ENCODE data around the gene SLC24A3. TPM values are rescaled to one million over a fixed set of nuclear protein-coding genes. Genes with fewer than 3 reads are reported as not detected.
A peak's percentile ranks its signal among the peaks of the same experiment; 100 is the strongest.

SLC24A3 gene
- total RNA-seq, 2 experiments from 2014 or later = not detected

DNA sequence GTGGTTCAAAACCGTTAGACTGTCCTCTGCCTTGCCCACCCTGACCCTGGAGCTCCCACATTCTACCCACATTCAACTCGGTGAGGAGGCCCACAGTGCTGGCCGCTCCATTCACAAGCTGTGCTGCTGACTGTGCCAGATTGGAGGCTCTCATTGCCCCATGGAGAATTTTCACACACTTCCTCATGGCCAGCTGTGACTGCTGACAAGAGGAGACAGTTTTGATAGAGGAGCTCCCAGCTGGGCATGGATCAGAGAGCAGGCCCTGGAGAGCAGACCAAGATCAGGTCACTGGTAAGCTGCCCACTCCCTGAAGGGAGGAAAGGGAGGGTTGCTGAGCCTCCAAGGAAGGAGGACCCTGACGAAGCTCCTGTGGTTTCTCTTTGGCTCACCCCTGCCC lies 299.5 kb downstream of the SLC24A3 start:
- H3K4me3 Mint-ChIP-seq = no peak overlapping the region
- no peaks in the 10 kb centered on the region for H3K27me3 Mint-ChIP-seq (ENCODE audit: low read depth)
- CTCF ChIA-PET = no interaction called here
- no peaks in the 10 kb centered on the region for H3K36me3 Mint-ChIP-seq (ENCODE audit: low read depth)
- no peak overlapping the region for H3K27ac Mint-ChIP-seq
- intact Hi-C loops (cut with micrococcal nuclease) = no loop called here
- H3K9me3 Mint-ChIP-seq = no peaks in the 10 kb centered on the region
- DNase-seq = no peak
- H3K4me1 Mint-ChIP-seq (ENCODE audit: low read depth) = no peaks in the 10 kb centered on the region

DNA sequence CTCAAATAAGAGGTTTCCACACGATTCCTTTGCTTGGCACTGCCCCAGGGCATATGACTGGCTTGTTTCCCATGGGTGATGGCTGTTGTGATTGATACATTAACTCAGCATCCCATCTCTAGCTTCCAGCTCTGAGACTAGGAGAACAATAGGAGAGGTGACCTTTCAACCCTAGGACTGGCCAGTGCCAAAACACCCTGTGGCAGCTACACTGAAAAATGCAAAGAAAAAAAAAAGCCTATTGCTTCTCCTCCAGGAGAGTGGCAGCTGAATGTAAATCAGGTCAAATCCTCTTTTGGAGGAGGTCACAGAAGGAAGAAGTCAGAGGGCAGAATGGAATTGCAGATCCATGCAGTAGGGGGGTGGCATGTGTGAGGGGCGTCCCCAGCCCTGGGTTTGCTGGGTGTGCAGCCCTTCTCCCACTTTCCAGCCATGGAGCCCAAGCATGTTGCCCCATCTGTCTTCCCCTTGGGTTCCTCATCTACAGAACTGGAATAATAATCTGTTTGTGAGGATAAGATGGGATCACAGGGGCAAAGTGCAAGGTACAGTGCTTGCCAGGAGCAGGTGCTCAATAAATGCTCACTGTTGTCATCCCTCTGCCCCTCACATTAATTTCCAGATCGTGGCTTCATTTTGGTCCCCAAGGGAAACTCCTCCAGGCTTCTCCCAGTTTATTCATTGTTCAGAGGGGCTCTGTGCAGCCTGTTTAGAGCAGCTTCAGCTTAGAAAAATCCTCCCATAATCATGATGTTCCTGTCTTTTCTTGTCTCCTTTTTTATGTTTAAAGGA lies 300.6 kb downstream of the SLC24A3 start:
- H3K27me3 Mint-ChIP-seq (ENCODE audit: low read depth) = no peaks in the 10 kb centered on the region
- H3K36me3 Mint-ChIP-seq (ENCODE audit: low read depth) = no peaks in the 10 kb centered on the region
- DNase-seq = no peak
- no peak overlapping the region for H3K4me3 Mint-ChIP-seq
- H3K9me3 Mint-ChIP-seq = no peaks in the 10 kb centered on the region
- no peak overlapping the region for H3K27ac Mint-ChIP-seq
- CTCF ChIA-PET = no interaction called here
- H3K4me1 Mint-ChIP-seq (ENCODE audit: low read depth) = no peaks in the 10 kb centered on the region
- intact Hi-C loops (cut with micrococcal nuclease) = no loop called here

- H3K9me3 Mint-ChIP-seq = no peaks in the 10 kb centered on the region
- H3K36me3 Mint-ChIP-seq (ENCODE audit: low read depth) = no peaks in the 10 kb centered on the region
- H3K27ac Mint-ChIP-seq = no peak overlapping the region
- H3K27me3 Mint-ChIP-seq (ENCODE audit: low read depth) = no peaks in the 10 kb centered on the region
- no peak overlapping the region for H3K4me3 Mint-ChIP-seq
- intact Hi-C loops (cut with micrococcal nuclease) = no loop called here
- DNase-seq = no peak
- CTCF ChIA-PET = no interaction called here
- peaks cover 3% of the 10 kb centered on the region for H3K4me1 Mint-ChIP-seq (ENCODE audit: low read depth)
Observed at GRCh38 chr20:19515074-19515473, 302.6 kb downstream of the SLC24A3 start.

- DNase-seq = no peak
- no peaks in the 10 kb centered on the region for H3K9me3 Mint-ChIP-seq
- peaks cover 16% of the 10 kb centered on the region for H3K4me1 Mint-ChIP-seq (ENCODE audit: low read depth)
- H3K4me3 Mint-ChIP-seq = no peak overlapping the region
- CTCF ChIA-PET = no interaction called here
- H3K36me3 Mint-ChIP-seq (ENCODE audit: low read depth) = no peaks in the 10 kb centered on the region
- H3K27me3 Mint-ChIP-seq (ENCODE audit: low read depth) = no peaks in the 10 kb centered on the region
- H3K27ac Mint-ChIP-seq = no peak overlapping the region
- intact Hi-C loops (cut with micrococcal nuclease) = no loop called here
Observed at GRCh38 chr20:19519466-19519865, 307.0 kb downstream of the SLC24A3 start.

GRCh38 chr20:19520261-19520660 lies 307.8 kb downstream of the SLC24A3 start:
- no peak overlapping the region for H3K27ac Mint-ChIP-seq
- CTCF ChIA-PET = no interaction called here
- H3K4me3 Mint-ChIP-seq = no peak overlapping the region
- intact Hi-C loops (cut with micrococcal nuclease) = no loop called here
- H3K27me3 Mint-ChIP-seq (ENCODE audit: low read depth) = no peaks in the 10 kb centered on the region
- no peaks in the 10 kb centered on the region for H3K36me3 Mint-ChIP-seq (ENCODE audit: low read depth)
- H3K4me1 Mint-ChIP-seq (ENCODE audit: low read depth) = peaks cover 16% of the 10 kb centered on the region
- DNase-seq = no peak
- no peaks in the 10 kb centered on the region for H3K9me3 Mint-ChIP-seq

DNA sequence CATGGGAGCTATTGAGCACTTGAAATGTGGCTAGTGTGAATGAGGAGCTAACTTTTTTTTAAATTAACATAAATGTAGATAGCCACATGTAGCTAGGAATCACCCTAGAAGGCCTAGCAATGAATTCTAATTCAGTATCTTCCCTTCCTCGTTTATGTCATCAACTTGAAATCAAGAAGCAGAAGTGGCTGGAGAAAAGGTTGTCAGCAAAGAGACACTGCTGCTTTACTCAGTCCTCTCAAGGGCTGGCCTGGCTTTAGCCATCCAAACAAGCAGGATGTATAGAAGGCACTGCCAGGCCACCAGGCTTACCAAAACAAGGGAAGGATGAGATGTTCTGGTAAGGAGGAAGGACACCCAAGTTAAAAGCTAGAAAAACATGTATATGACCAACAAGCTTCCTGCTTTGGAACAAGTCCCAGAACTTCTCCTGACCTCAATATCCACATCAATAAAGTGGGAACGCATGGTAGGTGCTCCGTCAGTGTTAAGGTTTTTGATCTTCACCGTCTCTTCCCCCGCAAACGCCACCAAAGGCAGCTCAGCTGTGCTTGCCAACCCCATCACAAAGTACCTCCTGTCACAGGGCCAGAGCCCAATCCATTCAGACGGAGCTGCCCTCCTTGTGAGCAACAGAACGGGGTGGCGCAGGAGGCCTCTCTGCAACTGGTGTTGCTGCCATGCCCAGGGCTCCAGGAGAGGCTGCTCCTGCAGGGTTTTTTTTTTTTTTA lies 309.8 kb downstream of the SLC24A3 start:
- H3K27ac Mint-ChIP-seq = no peak overlapping the region
- peaks cover 16% of the 10 kb centered on the region for H3K4me1 Mint-ChIP-seq (ENCODE audit: low read depth)
- H3K27me3 Mint-ChIP-seq (ENCODE audit: low read depth) = no peaks in the 10 kb centered on the region
- no peak overlapping the region for H3K4me3 Mint-ChIP-seq
- intact Hi-C loops (cut with micrococcal nuclease) = no loop called here
- no peaks in the 10 kb centered on the region for H3K9me3 Mint-ChIP-seq
- H3K36me3 Mint-ChIP-seq (ENCODE audit: low read depth) = no peaks in the 10 kb centered on the region
- DNase-seq = peak; percentile 9
- CTCF ChIA-PET = no interaction called here

- no peak overlapping the region for H3K4me3 Mint-ChIP-seq
- CTCF ChIA-PET = no interaction called here
- intact Hi-C loops (cut with micrococcal nuclease) = no loop called here
- H3K4me1 Mint-ChIP-seq (ENCODE audit: low read depth) = peaks cover 16% of the 10 kb centered on the region
- H3K9me3 Mint-ChIP-seq = no peaks in the 10 kb centered on the region
- DNase-seq = no peak
- H3K27me3 Mint-ChIP-seq (ENCODE audit: low read depth) = no peaks in the 10 kb centered on the region
- no peaks in the 10 kb centered on the region for H3K36me3 Mint-ChIP-seq (ENCODE audit: low read depth)
- H3K27ac Mint-ChIP-seq = no peak overlapping the region
Observed at GRCh38 chr20:19522836-19523590, 310.6 kb downstream of the SLC24A3 start.

- H3K4me1 Mint-ChIP-seq (ENCODE audit: low read depth) = peaks cover 13% of the 10 kb centered on the region
- H3K9me3 Mint-ChIP-seq = no peaks in the 10 kb centered on the region
- no peaks in the 10 kb centered on the region for H3K36me3 Mint-ChIP-seq (ENCODE audit: low read depth)
- H3K4me3 Mint-ChIP-seq = no peak overlapping the region
- H3K27ac Mint-ChIP-seq = no peak overlapping the region
- CTCF ChIA-PET = no interaction called here
- no peaks in the 10 kb centered on the region for H3K27me3 Mint-ChIP-seq (ENCODE audit: low read depth)
- no peak for DNase-seq
- intact Hi-C loops (cut with micrococcal nuclease) = no loop called here
Observed at GRCh38 chr20:19524691-19525090, 312.2 kb downstream of the SLC24A3 start.

DNA sequence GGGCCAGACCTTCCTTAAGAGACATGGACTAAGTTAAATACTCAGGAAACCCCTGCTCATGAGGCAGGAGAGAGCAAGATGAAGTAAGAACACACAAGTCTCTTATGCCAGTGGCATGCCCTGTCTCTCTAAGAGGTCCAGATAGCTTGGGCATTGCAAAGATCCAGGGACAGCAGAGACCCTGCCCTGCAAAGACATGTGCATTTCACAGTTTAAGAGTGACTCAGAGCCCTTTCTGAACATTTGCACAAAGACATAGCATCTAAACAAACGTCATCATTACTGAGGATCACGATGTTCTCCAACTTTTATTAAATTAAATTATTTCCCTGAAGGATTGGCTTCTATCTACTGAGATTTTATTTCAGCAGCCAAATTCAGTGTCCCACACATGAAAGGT lies 315.1 kb downstream of the SLC24A3 start:
- Mint-ChIP-seq H3K4me3 (no peak overlapping the region), H3K27me3 (ENCODE audit: low read depth) (no peaks in the 10 kb centered on the region), H3K4me1 (ENCODE audit: low read depth) (peaks cover under 1% of the 10 kb centered on the region), H3K9me3 (no peaks in the 10 kb centered on the region), H3K27ac (no peak overlapping the region), H3K36me3 (ENCODE audit: low read depth) (no peaks in the 10 kb centered on the region)
- intact Hi-C loops (cut with micrococcal nuclease) = no loop called here
- no peak for DNase-seq
- CTCF ChIA-PET = no interaction called here

DNA sequence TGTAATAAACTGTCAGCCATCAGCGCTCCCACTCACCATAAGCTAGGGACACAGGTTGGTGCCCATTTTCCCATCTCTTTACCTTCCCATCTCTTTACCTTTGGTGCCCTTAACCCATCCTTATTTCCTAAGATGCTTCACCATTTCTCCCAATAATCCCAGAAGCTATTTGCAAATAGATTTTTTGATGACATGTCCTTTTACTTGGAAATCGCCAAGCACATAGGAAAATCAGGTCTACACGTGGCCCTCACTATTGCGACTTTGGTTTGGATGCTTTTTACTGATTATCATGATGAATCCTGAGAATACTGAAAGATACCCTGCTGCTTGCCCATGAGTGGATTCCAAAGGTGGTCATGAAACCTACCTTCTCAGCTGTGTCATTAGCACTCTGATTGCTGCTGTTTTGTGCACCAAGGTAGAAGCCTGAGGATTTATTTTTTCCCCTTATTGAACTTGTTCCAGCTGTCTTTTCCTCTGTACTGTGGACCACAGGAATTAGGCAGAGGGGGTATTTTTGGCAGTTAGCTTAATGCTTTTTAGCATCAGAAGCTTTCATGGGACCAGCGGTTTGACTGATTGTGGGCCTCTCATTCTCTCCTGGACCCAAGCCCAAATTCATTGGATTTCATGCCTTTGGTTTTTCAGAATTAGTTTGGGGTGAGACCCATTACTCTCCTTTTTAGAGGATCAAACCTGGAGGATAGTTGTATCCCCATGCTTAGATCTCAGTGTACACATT lies 316.0 kb downstream of the SLC24A3 start:
- Mint-ChIP-seq H3K9me3 (no peaks in the 10 kb centered on the region), H3K27ac (no peak overlapping the region), H3K4me1 (ENCODE audit: low read depth) (no peaks in the 10 kb centered on the region), H3K4me3 (no peak overlapping the region), H3K27me3 (ENCODE audit: low read depth) (no peaks in the 10 kb centered on the region), H3K36me3 (ENCODE audit: low read depth) (no peaks in the 10 kb centered on the region)
- no peak for DNase-seq
- CTCF ChIA-PET = no interaction called here
- intact Hi-C loops (cut with micrococcal nuclease) = no loop called here

DNA sequence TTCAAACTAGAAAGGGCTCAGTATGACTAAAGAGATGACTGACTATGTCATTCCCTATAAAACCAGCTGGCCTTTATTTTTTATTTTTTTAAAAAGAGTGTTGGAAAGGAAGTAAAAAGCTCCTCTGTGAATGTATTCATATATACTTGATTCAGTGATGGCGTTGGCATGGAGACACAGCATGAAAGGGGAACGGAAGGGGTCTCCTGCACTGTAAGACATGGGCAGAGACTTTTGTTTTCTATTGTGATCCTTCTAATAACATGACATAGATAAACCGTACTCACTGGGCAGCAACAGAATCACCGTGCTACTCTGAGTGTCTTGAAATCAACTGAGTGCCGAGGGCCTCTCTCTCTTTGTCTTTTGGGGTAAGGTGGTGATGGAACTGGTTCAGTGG lies 317.6 kb downstream of the SLC24A3 start:
- H3K27ac Mint-ChIP-seq = no peak overlapping the region
- CTCF ChIA-PET = no interaction called here
- no peaks in the 10 kb centered on the region for H3K27me3 Mint-ChIP-seq (ENCODE audit: low read depth)
- H3K4me3 Mint-ChIP-seq = no peak overlapping the region
- H3K4me1 Mint-ChIP-seq (ENCODE audit: low read depth) = no peaks in the 10 kb centered on the region
- H3K36me3 Mint-ChIP-seq (ENCODE audit: low read depth) = no peaks in the 10 kb centered on the region
- DNase-seq = no peak
- intact Hi-C loops (cut with micrococcal nuclease) = no loop called here
- no peaks in the 10 kb centered on the region for H3K9me3 Mint-ChIP-seq

DNA sequence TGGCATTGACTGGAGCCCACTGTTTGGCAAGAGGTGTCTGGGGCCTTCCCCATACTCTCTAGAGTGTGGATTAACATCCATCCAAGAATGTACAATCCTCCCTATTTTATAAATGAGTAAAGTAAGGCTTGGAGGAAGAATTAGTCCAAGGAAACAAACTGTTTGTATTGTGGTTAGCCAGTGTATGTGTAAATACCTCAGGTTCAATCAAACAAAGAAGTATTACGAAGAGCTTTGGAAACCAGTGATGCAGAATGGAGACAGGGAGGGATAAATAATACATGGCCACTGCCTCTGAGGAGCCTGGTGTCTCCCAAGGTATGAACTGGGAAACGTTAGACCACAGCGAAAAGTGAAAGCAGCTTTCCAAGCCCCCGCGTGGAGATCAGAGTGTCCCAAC lies 319.0 kb downstream of the SLC24A3 start:
- CTCF ChIA-PET = no interaction called here
- Mint-ChIP-seq H3K27me3 (ENCODE audit: low read depth) (no peaks in the 10 kb centered on the region), H3K9me3 (no peaks in the 10 kb centered on the region), H3K4me1 (ENCODE audit: low read depth) (no peaks in the 10 kb centered on the region), H3K36me3 (ENCODE audit: low read depth) (no peaks in the 10 kb centered on the region), H3K4me3 (no peak overlapping the region), H3K27ac (no peak overlapping the region)
- no peak for DNase-seq
- intact Hi-C loops (cut with micrococcal nuclease) = no loop called here

Data from activated naive CD4-positive, alpha-beta T cell treated with anti-CD3 and anti-CD28 coated beads for 36 hours (primary cell).